Right ventricle myocardium superior (tissue), 1 donor: ENCODE measurements around the gene PCSK1N. TPM values are rescaled to one million over a fixed set of nuclear protein-coding genes. Genes with fewer than 3 reads are reported as not detected.

ENCODE experiments used
- ATAC-seq: fragments of 200-7000 bp; cut with Tn5 transposase; one replicate; pipeline ENCODE4 v1.9.1; 2020; ENCODE audit warnings: mild to moderate bottlenecking; ENCODE audit not compliant: poor library complexity
- DNase-seq: peaks from one replicate; pipeline ENCODE4 v3.0.0-alpha.2; 2020
- intact Hi-C: fragments of 100-400 bp; cut with DNase I; formaldehyde crosslinking; loops from one replicate; pipeline ENCODE4 v1.11.2; 2022
- total RNA-seq: library from RNA; stranded (reverse); fragmentation: NEBNext Ultra II Directional; extraction: Animal tissue kit (Norgen Biotek cat#: 25700); gene quantifications from one replicate; pipeline ENCODE4 v1.2.1, GENCODE V29; 2021
- donor health status: DM: no; HTN: yes; CAD: no; lungs with severe emphysema.

PCSK1N gene
- total RNA-seq, 1 donor from 2014 or later = 0.30 TPM

GRCh38 chrX:48794911-48795515 lies 40.4 kb downstream of the PCSK1N start:
- DNase-seq (no peak), ATAC-seq (no peak)
- intact Hi-C loops = no loop called here

GRCh38 chrX:48794340-48794910 lies 41.0 kb downstream of the PCSK1N start:
- DNase-seq (no peak), ATAC-seq (no peak)
- intact Hi-C loops = no loop called here

GRCh38 chrX:48793935-48794334 lies 41.5 kb downstream of the PCSK1N start:
- ATAC-seq (no peak), DNase-seq (no peak)
- intact Hi-C loops = no loop called here

DNA sequence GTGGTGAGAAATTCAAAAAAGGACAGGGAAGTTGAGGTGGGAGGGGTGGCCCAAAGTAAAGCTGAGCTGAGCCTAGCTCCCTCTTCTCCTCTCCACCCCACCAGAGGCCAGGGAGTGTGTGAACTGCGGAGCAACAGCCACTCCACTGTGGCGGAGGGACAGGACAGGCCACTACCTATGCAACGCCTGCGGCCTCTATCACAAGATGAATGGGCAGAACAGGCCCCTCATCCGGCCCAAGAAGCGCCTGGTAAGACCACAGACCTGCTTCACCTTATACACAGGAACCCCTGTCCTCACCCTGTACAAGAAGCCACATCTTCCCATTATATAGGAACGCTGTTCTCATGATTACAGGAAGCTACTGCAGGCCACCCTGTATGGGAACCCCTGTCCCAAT lies 43.2 kb downstream of the PCSK1N start:
- intact Hi-C loops = no loop called here
- DNase-seq (no peak), ATAC-seq (no peak)

DNA sequence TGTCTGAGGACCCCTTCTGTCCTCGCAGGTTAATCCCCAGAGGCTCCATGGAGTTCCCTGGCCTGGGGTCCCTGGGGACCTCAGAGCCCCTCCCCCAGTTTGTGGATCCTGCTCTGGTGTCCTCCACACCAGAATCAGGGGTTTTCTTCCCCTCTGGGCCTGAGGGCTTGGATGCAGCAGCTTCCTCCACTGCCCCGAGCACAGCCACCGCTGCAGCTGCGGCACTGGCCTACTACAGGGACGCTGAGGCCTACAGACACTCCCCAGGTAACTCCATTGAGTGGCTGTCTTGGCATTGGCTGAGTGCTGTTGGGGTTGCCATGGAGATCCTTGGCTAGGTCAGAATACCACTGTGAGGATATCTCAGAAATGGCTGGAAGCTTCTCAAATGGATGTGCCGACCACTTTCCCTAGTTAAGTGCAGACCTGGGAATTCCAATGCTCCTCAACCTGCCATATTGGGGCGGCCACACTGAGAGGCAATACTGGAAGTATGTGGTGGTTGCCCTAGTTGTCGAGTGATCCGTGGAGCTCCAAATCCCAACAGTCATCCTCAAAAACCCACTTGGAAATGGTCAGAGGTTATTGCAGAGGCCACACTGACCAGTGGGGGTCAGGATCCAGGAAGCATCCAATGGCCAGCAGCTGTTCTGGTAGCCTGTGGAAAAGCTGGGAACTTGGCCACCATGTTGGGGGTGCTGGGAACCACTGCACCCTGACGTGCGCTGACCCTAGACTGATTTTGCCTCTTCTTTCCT lies 44.2 kb downstream of the PCSK1N start:
- no peak for ATAC-seq
- no peak for DNase-seq
- intact Hi-C loops = no loop called here

GRCh38 chrX:48790477-48790876 lies 44.9 kb downstream of the PCSK1N start:
- intact Hi-C loops = no loop called here
- ATAC-seq (no peak), DNase-seq (no peak)

DNA sequence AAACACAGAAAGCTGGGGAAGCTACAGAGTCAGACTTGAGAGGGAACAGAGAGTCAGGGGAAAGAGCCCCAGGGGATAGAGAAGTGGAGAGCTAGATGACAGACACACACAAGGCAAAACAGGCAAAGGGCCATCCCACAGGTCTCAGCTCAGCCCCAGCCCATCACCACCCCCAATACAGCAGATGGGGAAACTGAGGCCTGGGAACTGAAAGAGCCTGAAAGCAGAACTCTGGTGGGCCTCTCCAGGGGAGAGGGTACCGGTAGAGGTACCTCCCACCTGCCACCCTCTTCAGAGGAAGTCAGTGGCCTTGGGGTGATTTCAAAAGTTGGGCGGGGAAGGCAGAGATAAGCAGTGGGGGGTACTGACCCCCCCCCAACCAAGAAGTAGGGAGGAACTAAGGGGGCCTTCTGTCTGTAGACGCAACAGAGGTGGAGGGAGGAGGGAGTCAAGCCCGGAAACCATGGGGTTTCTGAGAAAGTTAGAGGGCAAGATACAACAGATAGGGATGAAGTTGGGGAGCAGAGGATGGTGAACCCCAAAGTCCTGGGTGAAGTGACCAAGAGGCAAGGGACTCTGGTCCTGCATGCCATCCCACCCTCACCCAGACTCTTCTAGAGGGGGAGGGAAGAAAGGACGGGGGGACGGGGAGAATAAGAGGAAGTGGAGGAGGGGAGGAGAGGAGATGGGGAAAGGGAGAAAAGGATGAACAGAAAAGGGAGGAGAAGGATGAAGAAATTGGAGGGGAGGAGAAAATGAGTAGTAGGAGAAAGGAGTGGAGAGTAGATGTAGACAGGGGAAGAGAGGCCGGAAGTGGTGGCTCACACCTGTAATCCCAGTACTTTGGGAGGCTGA lies 45.8 kb downstream of the PCSK1N start:
- intact Hi-C loops = no loop called here
- DNase-seq = no peak
- ATAC-seq = no peak

GRCh38 chrX:48787505-48788443 lies 47.6 kb downstream of the PCSK1N start:
- DNase-seq (no peak), ATAC-seq (no peak)
- intact Hi-C loops = no loop called here

GRCh38 chrX:48786825-48787504 lies 48.4 kb downstream of the PCSK1N start:
- DNase-seq = no peak
- intact Hi-C loops = no loop called here

DNA sequence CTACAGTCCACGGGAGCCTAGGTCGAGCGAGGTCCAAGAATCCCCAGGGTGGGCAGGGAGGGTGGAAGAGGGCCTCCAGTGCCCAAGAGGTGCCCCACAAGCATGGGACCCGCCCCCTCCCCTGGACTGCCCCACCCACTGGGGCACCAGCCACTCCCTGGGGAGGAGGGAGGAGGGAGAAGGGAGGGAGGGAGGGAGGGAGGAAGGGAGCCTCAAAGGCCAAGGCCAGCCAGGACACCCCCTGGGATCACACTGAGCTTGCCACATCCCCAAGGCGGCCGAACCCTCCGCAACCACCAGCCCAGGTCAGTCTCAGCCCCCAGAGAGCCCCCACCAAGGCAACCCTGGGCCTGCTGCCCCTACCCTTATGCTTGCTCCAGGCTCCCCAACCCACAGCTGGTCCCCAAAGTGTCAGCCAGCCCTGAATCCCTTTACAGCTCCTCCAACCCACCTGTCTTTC lies 49.0 kb downstream of the PCSK1N start, which contains the start of gene GATA1:
Gene GATA1 (plus strand): TSS at position 250 of the 460 bp plus-strand sequence. CDS start 4,520 bp downstream, outside the sequence.
- intact Hi-C loops = no loop called here
- ATAC-seq (no peak), DNase-seq (no peak)

More at GRCh38 chrX:48786825-48787504, 48.4 kb downstream of the PCSK1N start:
- no peak for ATAC-seq

GRCh38 chrX:48785540-48786214 lies 49.7 kb downstream of the PCSK1N start:
- DNase-seq (no peak), ATAC-seq (no peak)
- intact Hi-C loops = no loop called here

DNA sequence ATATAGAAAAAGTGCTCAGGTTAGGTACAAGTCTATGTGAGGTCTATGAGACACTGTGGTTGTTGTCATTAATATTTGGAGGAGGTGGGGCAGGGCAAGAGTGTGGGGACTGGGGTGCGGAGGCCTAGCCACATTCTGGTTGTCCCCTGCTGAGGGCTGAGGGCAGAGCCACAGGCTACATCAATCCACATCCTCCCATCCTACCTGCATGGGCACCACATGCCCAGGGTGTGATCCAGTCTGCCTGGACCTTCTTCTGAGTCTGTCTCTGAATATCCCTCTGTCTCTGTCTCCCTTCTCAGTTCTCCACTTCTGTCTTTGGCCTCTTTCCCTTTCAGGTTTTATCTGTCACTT lies 50.2 kb downstream of the PCSK1N start:
- intact Hi-C loops = no loop called here
- DNase-seq = no peak
- no peak for ATAC-seq

DNA sequence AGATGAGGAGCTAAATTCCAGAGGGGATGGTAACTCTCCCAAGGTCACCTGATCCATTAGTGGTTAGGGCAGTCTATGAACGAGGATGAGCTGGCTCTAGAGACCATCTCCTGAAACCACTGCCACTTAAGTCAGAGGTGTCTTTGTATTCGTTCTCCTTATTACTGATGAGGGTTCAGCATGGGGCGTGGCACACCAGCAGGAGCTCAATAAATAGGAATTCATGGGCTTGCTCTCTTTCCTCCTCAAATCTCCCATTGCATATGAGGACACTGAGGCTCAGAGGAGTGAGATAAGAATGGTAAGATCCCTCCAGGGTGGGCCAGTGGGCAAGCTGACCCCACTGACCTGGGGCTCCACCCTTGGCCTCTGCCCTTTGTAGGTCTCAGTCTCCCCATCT lies 50.7 kb downstream of the PCSK1N start:
- ATAC-seq = no peak
- DNase-seq = no peak
- intact Hi-C loops = no loop called here

DNA sequence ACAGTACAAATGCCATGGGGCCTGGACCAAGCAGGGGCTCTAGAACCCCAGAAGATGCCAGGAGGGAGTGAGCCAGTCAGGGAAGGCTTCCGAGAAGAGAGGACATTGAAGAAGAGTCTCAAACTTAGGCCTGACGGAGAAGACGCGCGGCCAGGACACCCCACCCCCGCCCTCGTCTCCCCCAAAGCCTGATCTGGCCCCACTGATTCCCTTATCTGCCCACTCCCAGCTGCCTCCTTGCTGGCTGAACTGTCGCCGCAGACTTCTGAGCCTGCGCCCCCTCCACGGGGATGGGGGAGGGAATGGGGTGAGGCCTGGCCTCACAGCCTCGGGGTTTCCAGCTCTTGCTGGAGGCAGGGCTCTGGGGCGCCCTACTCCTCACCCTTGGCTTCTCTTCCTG lies 52.6 kb downstream of the PCSK1N start:
- ATAC-seq (no peak), DNase-seq (no peak)
- intact Hi-C loops = no loop called here

DNA sequence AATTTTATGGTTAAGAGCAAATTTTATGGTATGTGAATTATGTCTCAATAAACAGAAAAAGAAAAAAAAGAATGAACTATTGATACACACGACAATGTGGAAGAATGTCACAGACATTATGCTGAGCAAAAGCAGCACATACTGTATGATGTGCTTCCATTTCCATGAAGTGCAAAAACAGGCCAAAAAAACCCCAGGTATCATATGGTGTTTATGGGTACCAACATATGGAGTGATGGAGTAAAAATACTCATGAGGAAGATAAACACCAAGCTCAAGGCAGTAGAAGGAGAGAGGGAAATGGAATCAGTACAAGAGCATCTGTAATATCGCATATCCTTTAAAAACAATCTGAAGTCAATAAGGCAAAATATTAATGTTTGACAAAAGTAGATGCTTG lies 53.2 kb downstream of the PCSK1N start:
- no peak for ATAC-seq
- intact Hi-C loops = no loop called here
- DNase-seq = no peak

DNA sequence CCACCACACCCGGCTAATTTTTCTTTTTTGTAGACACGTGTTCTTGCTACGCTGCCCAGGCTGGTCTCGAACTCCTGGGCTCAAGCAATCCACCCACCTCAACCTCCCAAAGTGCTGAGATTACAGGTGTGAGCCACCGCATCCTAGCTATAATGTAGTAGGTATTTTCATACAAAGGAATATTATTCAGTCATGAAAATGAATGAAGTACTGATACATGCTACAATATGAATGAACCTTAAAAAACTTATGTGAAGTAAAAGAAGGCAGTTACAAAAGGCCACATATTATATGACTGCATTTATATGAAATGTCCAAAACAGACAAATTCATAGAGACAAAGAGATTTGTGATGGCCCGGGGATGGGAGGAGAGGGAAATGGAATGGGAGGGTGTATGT lies 53.7 kb downstream of the PCSK1N start:
- ATAC-seq (no peak), DNase-seq (no peak)
- intact Hi-C loops = no loop called here
